ENCODE data around the gene MORN2. TPM values are rescaled to one million over a fixed set of nuclear protein-coding genes. Genes with fewer than 3 reads are reported as not detected.

Gene MORN2
- total and polyA plus RNA-seq, 2 experiments from 2014 or later: 17.8 to 53.1 TPM

DNA sequence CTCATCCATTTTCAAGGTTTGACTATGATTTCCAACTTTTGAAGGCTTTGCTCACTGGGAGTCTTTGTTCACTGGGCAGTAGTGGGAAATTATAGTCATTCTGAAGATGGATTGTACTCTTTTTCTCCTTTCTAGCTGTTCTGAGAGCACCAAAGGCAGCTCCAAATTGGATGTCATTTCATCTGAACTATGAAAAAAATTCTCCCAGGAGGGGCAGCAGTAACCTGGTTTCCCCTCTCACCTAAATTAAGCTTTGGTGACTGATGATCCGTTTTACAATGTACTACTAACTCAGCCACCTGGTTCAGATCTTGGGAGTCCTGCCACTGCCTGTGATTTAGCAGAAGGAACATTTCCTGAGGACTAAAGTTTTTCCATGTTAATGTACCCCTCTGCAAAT is 31.5 kb downstream of the MORN2 start:
- no peaks in the 10 kb centered on the region for H3K9me3 ChIP-seq (ENCODE audit: low read depth)
- H3K4me3 ChIP-seq: no peak overlapping the region
- no peak for DNase-seq (ENCODE audit: low read depth in 1 of 2, low spot score in 1 of 2)
- TF ChIP-seq, protein P1, sequence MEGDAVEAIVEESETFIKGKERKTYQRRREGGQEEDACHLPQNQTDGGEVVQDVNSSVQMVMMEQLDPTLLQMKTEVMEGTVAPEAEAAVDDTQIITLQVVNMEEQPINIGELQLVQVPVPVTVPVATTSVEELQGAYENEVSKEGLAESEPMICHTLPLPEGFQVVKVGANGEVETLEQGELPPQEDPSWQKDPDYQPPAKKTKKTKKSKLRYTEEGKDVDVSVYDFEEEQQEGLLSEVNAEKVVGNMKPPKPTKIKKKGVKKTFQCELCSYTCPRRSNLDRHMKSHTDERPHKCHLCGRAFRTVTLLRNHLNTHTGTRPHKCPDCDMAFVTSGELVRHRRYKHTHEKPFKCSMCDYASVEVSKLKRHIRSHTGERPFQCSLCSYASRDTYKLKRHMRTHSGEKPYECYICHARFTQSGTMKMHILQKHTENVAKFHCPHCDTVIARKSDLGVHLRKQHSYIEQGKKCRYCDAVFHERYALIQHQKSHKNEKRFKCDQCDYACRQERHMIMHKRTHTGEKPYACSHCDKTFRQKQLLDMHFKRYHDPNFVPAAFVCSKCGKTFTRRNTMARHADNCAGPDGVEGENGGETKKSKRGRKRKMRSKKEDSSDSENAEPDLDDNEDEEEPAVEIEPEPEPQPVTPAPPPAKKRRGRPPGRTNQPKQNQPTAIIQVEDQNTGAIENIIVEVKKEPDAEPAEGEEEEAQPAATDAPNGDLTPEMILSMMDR (IDR thresholded peaks at IDR 0.05; ENCODE audit: low read depth, low read length): no peak
- H3K36me3 ChIP-seq: no peaks in the 10 kb centered on the region
- no peak overlapping the region for H3K27ac ChIP-seq
- no peaks in the 10 kb centered on the region for H3K4me1 ChIP-seq (ENCODE audit: low read depth)
- no peaks in the 10 kb centered on the region for H3K27me3 ChIP-seq

DNA sequence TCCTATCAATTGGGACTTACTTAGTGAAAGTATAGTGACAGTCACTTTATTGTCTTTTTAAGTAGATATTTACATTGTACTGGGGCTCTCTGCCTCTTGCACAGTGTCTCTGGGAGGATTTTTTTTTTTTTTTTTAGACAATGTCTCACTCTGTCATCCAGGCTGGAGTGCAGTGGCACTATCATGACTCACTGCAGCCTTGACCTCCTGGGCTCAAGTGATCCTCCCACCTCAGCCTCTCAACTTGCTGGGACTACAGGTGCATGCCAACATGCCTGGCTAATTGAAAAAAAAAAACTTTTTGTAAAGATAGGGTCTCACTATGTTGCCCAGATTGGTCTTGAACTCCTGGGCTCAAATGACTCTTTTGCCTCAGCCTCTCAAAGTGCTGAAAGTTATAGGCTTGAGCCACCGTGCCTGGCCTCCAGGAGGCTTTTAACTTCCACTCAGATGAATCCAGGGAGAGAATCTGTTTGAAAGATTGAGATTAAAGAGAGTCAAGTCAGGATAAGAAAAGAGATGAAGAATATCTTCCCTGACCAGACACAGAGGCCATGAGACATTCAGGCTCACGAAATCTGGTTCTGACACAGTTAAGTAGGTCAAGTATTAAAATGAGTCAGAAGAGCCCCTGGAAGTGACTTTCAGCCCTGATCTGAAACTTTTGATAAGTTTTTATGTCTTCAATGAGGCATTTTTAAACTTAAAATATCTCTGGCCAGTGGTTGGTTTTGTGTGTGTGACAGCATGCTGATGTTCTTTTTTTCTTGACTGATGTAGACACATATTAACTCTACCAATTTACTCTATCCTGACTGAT is 32.2 kb downstream of the MORN2 start:
- no peak overlapping the region for H3K4me3 ChIP-seq
- TF ChIP-seq, protein P1 (IDR thresholded peaks at IDR 0.05; ENCODE audit: low read depth, low read length): no peak
- no peak for DNase-seq (ENCODE audit: low read depth in 1 of 2, low spot score in 1 of 2)
- H3K36me3 ChIP-seq: no peaks in the 10 kb centered on the region
- no peaks in the 10 kb centered on the region for H3K27me3 ChIP-seq
- no peak overlapping the region for H3K27ac ChIP-seq
- no peaks in the 10 kb centered on the region for H3K4me1 ChIP-seq (ENCODE audit: low read depth)
- no peaks in the 10 kb centered on the region for H3K9me3 ChIP-seq (ENCODE audit: low read depth)

DNA sequence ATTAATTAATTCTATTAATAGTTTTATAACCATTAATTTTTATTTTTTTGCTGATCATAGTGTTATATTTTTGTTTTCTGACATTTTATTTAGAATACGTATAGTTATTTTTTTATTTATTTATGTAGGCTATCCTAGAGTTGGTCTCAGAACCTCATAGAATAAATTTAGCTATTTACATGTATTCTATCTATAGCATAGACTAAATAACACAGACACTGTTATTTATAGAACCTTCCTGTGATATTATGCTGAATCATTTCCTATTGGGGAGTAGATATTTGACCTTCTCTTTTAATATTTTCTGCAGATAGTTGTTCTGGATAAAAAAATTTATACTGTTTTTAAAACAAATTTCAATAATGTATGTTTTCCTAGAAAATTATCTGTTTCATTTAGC is 34.1 kb downstream of the MORN2 start:
- H3K9me3 ChIP-seq (ENCODE audit: low read depth): no peaks in the 10 kb centered on the region
- TF ChIP-seq, protein P1 (IDR thresholded peaks at IDR 0.05; ENCODE audit: low read depth, low read length): no peak

DNA sequence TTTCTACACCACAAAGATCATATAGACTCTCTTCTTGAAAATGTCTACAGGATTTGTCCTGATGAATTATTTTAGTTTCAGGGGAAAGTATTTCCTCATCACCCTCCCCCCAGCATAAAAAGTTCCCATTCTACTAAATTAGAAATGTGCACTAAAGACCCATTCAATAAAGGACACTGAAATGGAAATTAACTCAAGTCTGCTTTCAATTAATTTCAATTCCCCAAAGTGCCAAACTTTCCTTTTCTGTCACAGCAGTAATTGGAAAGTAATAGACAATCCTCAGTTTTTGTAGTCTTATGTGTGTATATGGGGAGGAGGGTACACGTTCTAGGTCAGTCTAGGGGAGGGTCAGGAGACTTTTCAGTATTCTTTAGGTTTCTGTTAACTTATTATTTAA is 35.4 kb downstream of the MORN2 start:
- no peak for DNase-seq (ENCODE audit: low read depth in 1 of 2, low spot score in 1 of 2)
- no peaks in the 10 kb centered on the region for H3K36me3 ChIP-seq
- H3K27ac ChIP-seq: no peak overlapping the region
- H3K9me3 ChIP-seq (ENCODE audit: low read depth): no peaks in the 10 kb centered on the region
- H3K4me1 ChIP-seq (ENCODE audit: low read depth): no peaks in the 10 kb centered on the region
- H3K27me3 ChIP-seq: no peaks in the 10 kb centered on the region
- TF ChIP-seq, protein P1 (IDR thresholded peaks at IDR 0.05; ENCODE audit: low read depth, low read length): no peak
- no peak overlapping the region for H3K4me3 ChIP-seq

More for the DNA sequence above, 34.1 kb downstream of the MORN2 start:
- Histone ChIP-seq H3K27me3 (no peaks in the 10 kb centered on the region), H3K4me1 (ENCODE audit: low read depth) (no peaks in the 10 kb centered on the region), H3K36me3 (no peaks in the 10 kb centered on the region), H3K27ac (no peak overlapping the region), H3K4me3 (no peak overlapping the region)
- DNase-seq (ENCODE audit: low read depth in 1 of 2, low spot score in 1 of 2): no peak

DNA sequence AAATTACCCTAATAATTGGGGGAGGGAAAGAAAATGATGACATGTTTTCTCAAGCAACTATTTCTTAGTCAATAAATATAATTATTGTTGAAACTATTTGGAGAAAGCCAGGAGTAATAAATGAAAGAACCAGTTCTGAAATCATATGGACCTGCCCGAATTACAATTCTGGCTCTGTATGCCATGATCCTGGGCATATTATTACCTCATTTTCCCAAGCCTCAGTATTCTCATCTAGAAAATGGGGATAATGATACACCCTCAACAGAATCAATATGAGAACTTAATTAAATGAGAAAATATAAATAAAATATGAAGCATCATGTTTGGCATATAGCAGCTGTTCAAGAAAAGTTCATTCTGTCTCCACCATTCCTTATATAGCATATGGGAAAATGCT is 36.8 kb downstream of the MORN2 start:
- Histone ChIP-seq H3K27me3 (no peaks in the 10 kb centered on the region), H3K36me3 (no peaks in the 10 kb centered on the region), H3K4me3 (no peak overlapping the region), H3K9me3 (ENCODE audit: low read depth) (no peaks in the 10 kb centered on the region), H3K27ac (no peak overlapping the region), H3K4me1 (ENCODE audit: low read depth) (no peaks in the 10 kb centered on the region)
- DNase-seq (ENCODE audit: low read depth in 1 of 2, low spot score in 1 of 2): no peak
- TF ChIP-seq, protein P1 (IDR thresholded peaks at IDR 0.05; ENCODE audit: low read depth, low read length): no peak

Data from cardiac muscle cell (in vitro differentiated cells and primary cell).